Stimulated activated memory B cell treated with anti-CD40 and anti-IgM and Interleukin-4, amounts not matched to agents 10 μg/mL and 1 μg/mL and 100 μg/mL, for 72 hours (primary cell): ENCODE measurements around the gene RAF1.
A peak's percentile ranks its signal among the peaks of the same experiment; 100 is the strongest.
"Not testable (repeated sequence)": the region's sequence is repeated elsewhere in the genome, so short reads cannot be mapped to it uniquely, and the experiment has no call there.

Source experiments
- ATAC-seq: fragments of 150-1000 bp; cut with Tn5 transposase; 2 replicates; pipeline ENCODE4 v1.10.0; 2021
- H3K27ac Mint-ChIP-seq: one replicate; pipeline ENCODE4 v1.8.0; 2022; ENCODE audit warnings: mild to moderate bottlenecking, mixed read lengths
- H3K27me3 Mint-ChIP-seq: one replicate; pipeline ENCODE4 v1.8.0; 2022; ENCODE audit warnings: mixed read lengths
- H3K36me3 Mint-ChIP-seq: one replicate; pipeline ENCODE4 v1.8.0; 2022; ENCODE audit warnings: mixed read lengths
- H3K4me1 Mint-ChIP-seq: one replicate; pipeline ENCODE4 v1.8.0; 2022; ENCODE audit warnings: mixed read lengths
- H3K4me3 Mint-ChIP-seq: one replicate; pipeline ENCODE4 v1.8.0; 2022; ENCODE audit warnings: mild to moderate bottlenecking, moderate library complexity, mixed read lengths
- H3K9me3 Mint-ChIP-seq: one replicate; pipeline ENCODE4 v1.8.0; 2022; ENCODE audit warnings: mixed read lengths

The RAF1 gene

DNA sequence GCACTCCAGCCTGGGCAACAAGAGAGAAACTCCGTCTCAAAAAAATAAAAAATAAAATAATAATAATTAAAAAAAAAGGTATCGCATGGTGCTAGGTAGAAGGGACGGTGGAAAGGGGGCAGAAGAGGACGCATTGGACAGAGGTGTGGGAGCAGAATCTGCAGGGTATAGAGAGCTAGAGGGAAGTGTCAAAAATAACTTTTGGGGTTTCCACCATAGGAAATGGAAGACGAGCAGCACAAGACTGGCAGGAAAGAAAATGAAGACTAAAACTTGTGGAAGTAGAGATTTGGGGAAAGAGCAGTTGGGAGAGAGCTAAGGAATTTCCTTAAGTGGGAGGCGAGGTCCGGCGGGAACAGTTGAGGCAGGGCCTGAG lies 107.6 kb downstream of the RAF1 start:
- H3K27me3 Mint-ChIP-seq, result peaks cover 32% of the 10 kb centered on the region
- peak; percentile 46 for ATAC-seq
- peaks cover 64% of the 10 kb centered on the region for H3K4me1 Mint-ChIP-seq

DNA sequence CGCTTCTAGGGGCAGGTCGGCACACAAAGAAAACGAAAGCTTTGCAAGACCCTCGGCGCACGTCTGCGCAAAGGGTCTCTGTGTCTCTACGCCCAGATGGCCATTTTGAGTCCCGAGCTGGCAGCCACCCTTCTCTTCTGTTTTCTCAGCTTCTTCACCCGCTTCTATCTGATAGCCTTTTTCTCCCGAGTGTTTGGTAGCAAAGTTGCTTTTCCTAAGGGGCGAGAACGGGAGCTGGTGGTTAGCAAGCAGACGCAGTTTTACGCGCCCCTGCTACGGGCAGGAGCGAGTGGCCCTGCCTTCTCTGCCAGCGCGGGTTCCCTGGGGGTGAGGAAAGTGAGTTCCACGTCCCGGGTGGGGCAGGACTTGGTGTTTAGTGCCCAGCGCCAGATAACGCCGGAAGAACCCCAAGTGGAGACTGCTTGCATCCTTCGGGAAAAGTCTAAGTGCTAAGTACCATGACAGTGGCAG lies 110.0 kb downstream of the RAF1 start:
- Mint-ChIP-seq H3K9me3 (no peaks in the 10 kb centered on the region), H3K27ac (no peak overlapping the region), H3K4me3 (peak overlapping the region; percentile 79), H3K4me1 (peaks cover 41% of the 10 kb centered on the region), H3K27me3 (peaks cover 42% of the 10 kb centered on the region), H3K36me3 (no peaks in the 10 kb centered on the region)
- ATAC-seq, result no peak

More for the DNA sequence above, 107.6 kb downstream of the RAF1 start:
- no peaks in the 10 kb centered on the region for H3K36me3 Mint-ChIP-seq
- peak overlapping the region; percentile 91 for H3K4me3 Mint-ChIP-seq
- H3K9me3 Mint-ChIP-seq, result no peaks in the 10 kb centered on the region
- peak overlapping the region; percentile 75 for H3K27ac Mint-ChIP-seq

DNA sequence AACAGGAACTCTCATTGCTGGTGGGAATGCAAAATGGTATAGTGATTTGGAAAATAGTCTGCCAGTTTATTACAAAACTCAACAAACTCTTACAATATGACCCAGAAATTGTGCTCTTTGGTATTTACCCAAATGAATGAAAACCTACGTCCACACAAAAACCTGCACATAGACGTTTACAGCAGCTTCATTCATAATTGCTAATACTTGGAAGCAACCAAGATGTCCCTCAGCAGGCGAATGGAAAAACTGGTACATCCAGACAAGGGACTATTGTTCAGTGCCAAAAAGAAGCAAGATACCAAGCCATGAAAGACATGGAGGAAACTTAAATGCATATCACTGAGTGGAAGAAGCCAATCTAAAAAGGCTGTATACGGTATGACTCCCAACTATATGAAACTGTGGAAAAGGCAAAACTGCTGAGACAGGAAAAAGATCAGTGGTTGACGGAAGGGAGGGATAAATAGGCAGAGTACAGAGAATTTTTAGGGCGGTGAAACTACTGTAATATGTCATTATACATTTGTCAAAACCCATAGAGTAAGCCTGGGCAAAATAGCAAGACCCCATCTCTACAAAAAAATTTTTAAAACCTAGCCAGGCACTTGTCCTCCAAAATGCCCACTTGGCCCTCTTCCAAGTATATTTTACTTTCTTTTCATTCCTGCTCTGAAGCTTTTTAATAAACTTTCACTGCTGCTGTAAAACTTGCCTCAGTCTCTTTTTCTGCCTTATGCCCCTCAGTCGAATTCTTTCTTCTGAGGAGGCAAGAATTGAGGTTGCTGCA lies 113.8 kb downstream of the RAF1 start:
- H3K36me3 Mint-ChIP-seq, result no peaks in the 10 kb centered on the region
- no peak overlapping the region for H3K4me3 Mint-ChIP-seq
- no peak overlapping the region for H3K27ac Mint-ChIP-seq
- no peaks in the 10 kb centered on the region for H3K9me3 Mint-ChIP-seq
- H3K4me1 Mint-ChIP-seq, result peaks cover 9% of the 10 kb centered on the region
- no peak for ATAC-seq
- peaks cover 35% of the 10 kb centered on the region for H3K27me3 Mint-ChIP-seq

DNA sequence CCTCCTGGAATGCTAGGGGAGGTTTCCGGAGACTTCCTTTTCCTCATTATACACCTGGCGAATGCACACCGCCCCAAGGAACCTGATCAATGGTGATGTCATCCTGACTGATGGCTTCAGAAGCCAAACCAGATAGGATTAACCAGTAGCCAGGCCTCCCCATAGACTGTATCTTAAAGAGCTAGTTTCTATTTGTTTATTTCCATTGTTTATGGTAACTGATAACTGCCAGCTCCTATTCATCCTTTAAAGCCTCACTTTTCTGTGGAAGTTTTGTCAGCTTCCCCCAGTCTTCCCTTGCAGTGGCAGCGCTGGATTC lies 118.5 kb downstream of the RAF1 start, which contains the start of gene MKRN2OS:
Gene MKRN2OS, minus strand, starts transcription at position 27 of the 319 bp plus-strand sequence. CDS start 35 bp downstream, outside the sequence.
- Mint-ChIP-seq H3K9me3 (no peaks in the 10 kb centered on the region), H3K4me1 (no peaks in the 10 kb centered on the region), H3K27ac (no peak within 1 kb of the TSS), H3K27me3 (peaks cover 8% of the 10 kb centered on the region), H3K36me3 (peaks cover 5% of the 10 kb centered on the region), H3K4me3 (no peak within 1 kb of the TSS)
- no peak for ATAC-seq

DNA sequence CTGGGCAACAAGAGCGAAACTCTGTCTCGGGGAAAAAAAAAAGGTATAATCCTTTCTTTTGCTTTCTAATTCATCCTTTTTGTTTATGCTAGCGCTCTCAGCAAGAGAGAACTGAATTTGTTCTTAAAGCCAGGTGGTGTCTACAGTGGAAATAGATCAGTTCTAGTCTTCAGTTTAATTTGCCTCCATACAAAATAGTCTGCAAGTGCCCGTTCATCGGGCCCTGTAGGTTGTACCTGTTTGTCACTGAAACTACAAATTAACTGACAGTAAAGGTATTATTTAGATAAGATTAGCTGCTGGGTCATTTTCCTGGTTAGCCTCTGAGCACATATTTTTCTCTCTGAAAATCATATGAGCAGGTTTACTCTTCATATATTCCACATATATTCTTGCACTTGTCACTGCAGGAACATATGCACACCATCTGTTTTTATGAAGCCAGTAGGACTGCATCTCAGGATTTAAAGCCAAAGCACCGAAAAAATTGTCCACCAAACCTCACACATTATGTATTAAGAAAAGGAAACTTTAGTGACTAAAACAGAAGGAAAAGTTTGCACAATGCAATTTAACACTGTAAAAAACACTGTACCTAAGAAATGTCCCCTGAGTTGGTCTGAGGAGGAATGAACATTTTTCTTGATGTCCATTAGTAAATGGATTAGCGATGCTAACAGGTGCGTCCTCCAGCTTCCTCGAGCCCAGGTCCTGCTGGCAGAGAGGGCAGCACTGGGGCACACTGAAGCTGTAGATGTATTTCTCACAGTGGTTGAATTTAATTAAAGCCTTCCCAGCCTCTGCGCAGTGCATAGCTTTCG lies 119.1 kb downstream of the RAF1 start:
- H3K36me3 Mint-ChIP-seq, result peaks cover 5% of the 10 kb centered on the region
- no peaks in the 10 kb centered on the region for H3K4me1 Mint-ChIP-seq
- H3K9me3 Mint-ChIP-seq, result no peaks in the 10 kb centered on the region
- H3K4me3 Mint-ChIP-seq, result no peak overlapping the region
- no peak for ATAC-seq
- H3K27ac Mint-ChIP-seq, result no peak overlapping the region
- H3K27me3 Mint-ChIP-seq, result peaks cover 2% of the 10 kb centered on the region

DNA sequence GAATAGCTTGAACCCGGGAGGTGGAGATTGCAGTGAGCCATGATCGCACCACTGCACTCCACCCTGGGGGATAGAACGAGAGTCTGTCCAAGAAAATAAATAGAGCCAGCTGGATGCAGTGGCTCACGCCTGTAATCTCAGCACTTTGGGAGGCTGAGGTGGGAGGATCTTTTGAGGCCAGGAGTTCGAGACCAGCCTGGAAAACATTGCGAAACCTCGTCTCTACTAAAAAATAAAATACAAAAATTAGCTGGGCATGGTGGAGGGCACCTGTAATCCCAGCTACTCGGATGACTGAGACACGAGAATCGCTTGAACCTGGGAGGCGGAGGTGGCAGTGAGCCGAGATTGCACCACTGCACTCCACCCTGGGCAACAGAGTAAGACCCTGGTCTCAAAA lies 120.4 kb downstream of the RAF1 start:
- not testable (repeated sequence) for H3K27ac Mint-ChIP-seq, ATAC-seq, H3K27me3 Mint-ChIP-seq, H3K36me3 Mint-ChIP-seq, H3K4me3 Mint-ChIP-seq, H3K4me1 Mint-ChIP-seq, H3K9me3 Mint-ChIP-seq

DNA sequence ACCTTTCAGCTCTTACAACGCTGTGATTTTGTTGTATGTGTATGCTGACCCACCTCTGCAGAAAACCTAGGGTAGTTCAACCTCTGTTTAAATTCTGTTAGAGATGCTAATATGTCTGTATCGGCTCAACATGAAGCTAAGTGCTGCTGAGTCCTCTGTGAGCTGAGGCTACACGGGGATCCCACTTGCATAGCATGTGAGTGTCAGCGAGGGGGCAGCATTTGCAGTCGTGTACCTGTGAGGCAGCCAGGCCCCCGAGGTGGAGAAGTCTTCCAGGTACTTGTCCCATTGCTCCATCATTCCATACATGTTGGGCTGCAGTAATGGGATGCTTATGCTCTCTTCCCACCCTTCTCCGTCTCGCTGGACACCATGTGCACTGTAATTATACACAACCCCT lies 122.3 kb downstream of the RAF1 start:
- no peak overlapping the region for H3K27ac Mint-ChIP-seq
- ATAC-seq, result no peak
- no peaks in the 10 kb centered on the region for H3K27me3 Mint-ChIP-seq
- H3K4me3 Mint-ChIP-seq, result no peak overlapping the region
- no peaks in the 10 kb centered on the region for H3K4me1 Mint-ChIP-seq
- H3K9me3 Mint-ChIP-seq, result no peaks in the 10 kb centered on the region
- H3K36me3 Mint-ChIP-seq, result peaks cover 5% of the 10 kb centered on the region

DNA sequence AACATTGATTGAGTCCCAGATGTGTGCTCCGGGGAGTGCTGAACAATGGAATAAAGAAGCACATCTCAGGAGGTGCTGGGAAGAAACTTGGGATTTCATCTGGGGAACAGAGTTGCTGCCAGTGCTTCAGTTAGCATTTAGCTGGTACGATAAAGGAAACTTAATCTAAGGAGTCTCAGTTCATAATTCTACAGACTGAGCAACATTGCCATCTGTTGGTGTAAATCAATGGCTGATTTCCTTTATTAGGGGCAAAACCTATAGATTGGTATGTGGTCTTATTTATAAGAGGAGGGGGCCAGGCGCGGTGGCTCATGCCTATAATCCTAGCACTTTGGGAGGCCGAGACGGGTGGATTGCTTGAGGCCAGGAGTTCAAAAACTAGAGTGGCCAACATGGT lies 127.5 kb downstream of the RAF1 start:
- Mint-ChIP-seq H3K9me3 (no peaks in the 10 kb centered on the region), H3K27me3 (no peaks in the 10 kb centered on the region), H3K27ac (no peak overlapping the region), H3K4me3 (no peak overlapping the region), H3K4me1 (no peaks in the 10 kb centered on the region), H3K36me3 (peaks cover 26% of the 10 kb centered on the region)
- ATAC-seq, result no peak
